ENCODE data around the gene TSEN54.

The TSEN54 gene

GRCh38 chr17:75568412-75569255, 52.3 kb downstream of the TSEN54 start:
- DNase-seq, result no peak

DNA sequence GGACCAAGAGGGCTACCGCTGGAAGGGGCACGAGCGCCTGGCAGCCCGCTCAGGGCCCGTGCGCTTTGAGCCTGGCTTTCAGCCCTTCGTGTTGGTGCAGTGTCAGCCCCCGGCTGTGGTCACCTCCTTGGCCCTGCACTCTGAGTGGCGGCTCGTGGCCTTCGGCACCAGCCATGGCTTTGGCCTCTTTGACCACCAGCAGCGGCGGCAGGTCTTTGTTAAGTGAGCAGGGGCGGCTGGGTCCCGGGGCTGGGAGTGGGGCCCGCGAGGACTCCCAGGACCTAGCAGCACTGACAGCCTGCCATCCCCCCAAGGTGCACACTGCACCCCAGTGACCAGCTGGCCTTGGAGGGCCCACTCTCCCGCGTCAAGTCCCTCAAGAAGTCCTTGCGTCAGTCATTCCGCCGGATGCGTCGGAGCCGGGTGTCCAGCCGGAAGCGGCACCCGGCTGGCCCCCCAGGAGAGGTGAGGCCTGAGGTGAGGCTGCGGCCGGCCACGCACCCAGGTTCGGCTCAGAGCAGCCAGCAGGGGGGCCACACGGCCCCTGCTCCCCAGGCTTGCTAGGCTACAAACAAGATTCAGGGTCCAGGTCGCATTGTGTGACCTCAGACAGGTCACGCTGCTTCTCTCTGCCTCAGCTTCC, 53.8 kb downstream of the TSEN54 start:
- DNase-seq, result no peak

DNA sequence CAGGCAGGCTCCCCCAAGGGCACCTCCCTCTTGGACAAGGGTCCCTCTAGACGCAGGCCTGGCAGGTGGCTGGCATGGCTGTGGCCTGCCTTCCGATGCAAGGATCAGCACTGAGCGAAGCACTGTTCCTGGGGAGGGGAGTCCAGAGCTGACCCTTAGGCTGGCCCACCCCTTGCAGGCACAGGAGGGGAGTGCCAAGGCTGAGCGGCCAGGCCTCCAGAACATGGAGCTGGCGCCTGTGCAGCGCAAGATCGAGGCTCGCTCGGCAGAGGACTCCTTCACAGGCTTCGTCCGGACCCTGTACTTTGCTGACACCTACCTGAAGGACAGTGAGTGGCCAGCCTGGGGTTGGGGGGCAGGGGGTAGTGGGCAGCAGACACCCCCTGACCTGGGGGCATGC, 54.4 kb downstream of the TSEN54 start:
- no peak for DNase-seq

DNA sequence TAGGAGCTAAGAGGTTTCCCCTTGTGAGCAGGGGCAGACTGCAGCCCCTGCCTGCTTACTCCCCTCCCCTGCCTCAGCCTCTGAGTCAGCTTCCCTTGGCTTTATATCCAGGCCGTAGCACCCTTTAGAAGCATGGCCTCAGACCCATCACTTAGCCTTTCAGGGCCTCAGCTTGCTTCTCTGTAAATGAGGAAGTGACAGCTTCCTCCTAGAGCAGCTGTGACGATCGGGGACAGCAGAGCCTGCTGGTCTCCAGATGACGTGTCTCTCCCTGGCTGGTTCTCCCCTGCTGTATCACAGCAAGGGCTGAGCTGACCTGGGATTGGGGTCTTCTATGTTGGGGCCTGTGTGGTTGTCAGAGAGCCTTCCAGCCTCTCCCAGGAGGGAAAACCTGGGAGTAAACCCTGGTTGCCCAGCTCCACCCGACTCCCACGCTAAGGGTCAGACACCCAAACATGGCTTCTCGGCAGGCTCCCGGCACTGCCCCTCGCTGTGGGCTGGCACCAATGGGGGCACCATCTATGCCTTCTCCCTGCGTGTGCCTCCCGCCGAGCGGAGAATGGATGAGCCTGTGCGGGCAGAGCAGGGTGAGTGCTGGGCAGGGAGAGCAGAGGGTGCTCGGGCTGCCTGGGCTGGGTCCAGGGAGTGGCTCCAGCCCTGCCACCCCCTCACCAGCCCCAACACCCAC, 55.0 kb downstream of the TSEN54 start:
- peak; percentile 25 for DNase-seq

GRCh38 chr17:75571885-75572215, 55.5 kb downstream of the TSEN54 start:
- DNase-seq, result no peak

GRCh38 chr17:75572713-75573539, 56.6 kb downstream of the TSEN54 start:
- DNase-seq, result no peak

DNA sequence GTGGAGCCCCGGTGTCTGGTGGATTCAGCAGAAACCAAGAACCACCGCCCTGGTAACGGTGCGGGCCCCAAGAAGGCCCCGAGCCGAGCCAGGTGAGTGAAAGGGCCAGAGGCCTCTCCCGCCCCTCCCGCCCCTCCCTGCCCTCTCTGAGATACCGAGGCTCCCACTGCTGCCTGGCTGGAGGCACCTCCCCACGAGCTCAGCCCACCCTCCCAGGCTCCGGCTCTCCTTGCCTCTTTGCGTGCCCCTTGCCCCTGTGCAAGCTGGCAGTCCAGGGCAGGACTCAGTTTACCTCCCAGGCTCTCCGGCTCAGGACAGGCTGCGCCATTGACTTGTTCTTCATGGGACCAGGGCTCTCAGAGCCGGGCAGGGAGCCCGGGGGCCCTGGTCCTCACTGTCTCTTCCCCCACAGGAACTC, 57.2 kb downstream of the TSEN54 start:
- DNase-seq, result no peak

DNA sequence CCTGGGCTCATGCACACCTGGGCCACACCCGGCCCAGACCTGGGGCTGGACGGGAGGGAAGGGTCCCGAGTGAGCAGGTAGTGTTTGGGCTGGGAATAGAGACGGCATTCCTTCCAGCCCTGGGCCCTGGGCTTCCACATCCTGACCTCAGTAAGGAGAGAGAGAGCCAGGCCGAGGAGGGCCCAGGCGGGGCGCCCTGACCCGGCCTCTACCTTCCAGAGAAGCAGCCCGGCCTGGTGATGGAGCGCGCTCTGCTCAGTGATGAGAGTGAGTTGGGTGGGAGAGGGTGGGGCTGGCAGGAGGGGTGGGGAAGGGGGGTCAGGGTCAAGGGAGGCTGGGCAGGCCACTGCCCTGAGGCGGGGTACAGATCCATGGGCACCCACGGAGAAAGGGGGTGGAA, 57.7 kb downstream of the TSEN54 start:
- no peak for DNase-seq

Data from fibroblast of skin of right biceps (primary cell).